ENCODE results near the gene DNAH14.
"Not testable (repeated sequence)": the region's sequence is repeated elsewhere in the genome, so short reads cannot be mapped to it uniquely, and the experiment has no call there.

DNAH14 gene

GRCh38 chr1:225360119-225360518 lies 430.6 kb downstream of the DNAH14 start:
- no peak for DNase-seq

DNA sequence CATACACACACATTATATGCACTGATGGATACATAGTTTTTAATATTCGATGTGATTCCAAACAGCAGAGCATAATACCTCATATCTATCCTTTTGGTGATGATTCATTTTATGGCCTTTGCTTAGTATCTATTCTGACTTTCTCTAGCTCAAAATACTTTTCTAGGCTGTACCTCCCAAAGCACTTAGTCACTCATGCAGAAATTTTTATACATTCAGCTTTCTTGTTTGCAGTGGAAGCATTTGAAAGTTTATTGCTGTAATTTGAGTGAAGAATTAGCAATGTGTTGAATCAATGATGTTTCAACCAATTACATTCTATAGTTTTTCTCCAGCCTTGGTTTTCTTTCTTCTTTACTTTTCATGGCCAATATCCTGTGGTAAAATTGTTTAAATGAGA lies 431.7 kb downstream of the DNAH14 start:
- DNase-seq, result no peak

DNA sequence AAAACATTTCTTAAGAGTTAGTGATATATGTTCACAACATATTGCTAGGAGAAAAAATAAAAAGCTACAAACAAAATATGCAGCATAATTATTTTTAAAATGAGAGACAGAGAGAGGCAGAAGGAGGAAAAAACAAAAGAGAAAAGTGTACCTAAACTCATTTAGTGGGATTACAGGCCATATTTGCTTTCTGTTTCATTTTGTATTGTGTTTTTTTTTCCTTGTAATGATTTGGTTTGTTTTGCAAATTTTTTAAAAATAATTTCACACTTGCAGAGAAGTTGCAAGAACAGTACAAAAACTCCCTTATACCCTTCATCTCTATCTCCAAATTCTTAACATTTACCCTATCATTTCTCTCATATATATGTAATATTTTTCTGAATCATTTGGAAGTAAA lies 433.3 kb downstream of the DNAH14 start:
- DNase-seq, result no peak

DNA sequence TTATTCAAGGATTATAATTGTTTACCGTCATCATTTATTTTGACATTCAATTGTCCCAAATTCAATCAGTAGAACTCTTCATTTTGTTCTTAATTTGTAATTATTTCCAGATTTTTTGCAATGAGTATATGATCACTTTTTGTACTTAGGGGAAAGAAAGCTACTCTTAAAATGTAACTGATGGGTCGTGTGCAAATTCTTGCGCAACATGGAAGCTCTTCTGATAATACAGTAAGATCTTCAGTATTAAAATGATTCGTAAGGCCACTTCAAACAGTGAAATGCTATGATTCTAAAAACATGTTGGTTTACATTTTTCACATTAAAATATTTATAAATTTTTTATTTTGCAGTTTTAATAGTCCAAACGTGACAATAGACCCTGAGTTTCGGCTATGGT lies 435.0 kb downstream of the DNAH14 start:
- DNase-seq, result no peak

DNA sequence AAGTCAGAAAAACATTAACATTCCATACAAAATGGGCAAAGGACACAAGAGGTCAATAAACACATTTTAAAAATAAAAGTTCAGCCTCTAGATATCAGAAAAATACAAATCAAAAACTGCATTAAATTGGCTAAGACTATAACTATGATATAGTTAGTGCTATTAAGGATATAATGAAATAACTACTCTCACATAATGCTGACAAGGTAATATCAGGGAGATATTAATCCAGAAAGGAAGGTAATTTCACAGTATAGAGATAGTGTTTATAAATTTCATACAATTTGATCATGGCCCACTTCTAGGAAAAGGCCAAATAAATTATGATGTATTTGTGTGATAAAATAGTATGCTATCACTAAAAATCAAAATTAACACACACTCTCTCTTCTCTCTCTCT lies 436.5 kb downstream of the DNAH14 start:
- DNase-seq, result no peak

- DNase-seq, result no peak
These were observed 437.1 kb downstream of the DNAH14 start for GRCh38 chr1:225366552-225366951.

- no peak for DNase-seq
These were observed 438.6 kb downstream of the DNAH14 start for GRCh38 chr1:225368036-225368552.

DNA sequence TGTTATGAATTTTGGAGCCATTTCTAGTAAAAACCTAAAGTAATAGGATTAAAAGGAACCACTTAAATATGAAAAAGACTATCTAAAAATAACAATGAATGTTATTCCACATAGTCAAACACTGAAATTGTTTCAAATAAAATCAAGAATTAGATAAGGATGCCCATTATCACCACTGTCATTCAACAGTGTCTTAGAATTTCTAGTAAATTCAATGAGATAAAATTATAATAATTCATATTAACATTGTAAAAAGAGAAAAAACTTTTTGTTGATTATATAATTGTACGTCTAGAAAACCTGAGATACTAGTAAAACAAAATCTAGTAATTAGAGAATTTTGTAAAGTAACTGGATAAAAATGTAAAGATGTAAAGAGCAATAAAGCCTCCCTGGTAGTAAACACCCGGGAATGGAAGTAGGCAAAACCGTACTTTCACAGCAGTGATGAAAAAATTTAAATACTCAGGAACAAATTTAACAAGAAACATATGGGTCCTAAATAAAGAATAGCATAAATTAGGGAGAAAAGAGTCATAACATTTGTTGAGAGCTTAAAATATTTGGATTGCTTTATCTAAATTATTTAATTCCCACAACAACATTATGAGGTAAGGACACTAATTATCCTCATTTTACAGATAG lies 442.0 kb downstream of the DNAH14 start:
- DNase-seq, result no peak

- DNase-seq, result no peak
These were observed 443.7 kb downstream of the DNAH14 start for GRCh38 chr1:225373155-225373554.

GRCh38 chr1:225374996-225375395 lies 445.5 kb downstream of the DNAH14 start:
- DNase-seq, result no peak

- no peak for DNase-seq
These were observed 449.4 kb downstream of the DNAH14 start for GRCh38 chr1:225378880-225379279.

DNA sequence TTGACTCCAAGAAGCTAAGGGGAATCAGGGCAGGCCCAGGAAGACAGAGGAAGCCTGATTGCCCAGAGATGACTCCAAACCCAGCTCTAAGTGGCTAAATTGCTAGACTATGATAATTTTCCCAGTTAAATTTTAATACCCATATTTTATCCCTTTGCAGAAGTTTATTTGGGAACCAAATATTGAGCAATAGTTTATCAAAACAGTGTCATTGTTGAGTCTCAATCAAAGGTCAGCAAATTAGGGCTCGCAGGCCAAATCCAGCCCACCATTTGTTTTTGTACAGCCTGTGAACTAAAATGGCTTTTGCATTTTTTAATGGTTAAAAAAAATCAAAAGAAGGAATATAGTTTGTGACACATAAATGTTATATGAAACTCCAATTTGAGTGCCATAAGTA lies 451.2 kb downstream of the DNAH14 start:
- no peak for DNase-seq

- not testable (repeated sequence) for DNase-seq
These were observed 457.4 kb downstream of the DNAH14 start for GRCh38 chr1:225386860-225387259.

DNA sequence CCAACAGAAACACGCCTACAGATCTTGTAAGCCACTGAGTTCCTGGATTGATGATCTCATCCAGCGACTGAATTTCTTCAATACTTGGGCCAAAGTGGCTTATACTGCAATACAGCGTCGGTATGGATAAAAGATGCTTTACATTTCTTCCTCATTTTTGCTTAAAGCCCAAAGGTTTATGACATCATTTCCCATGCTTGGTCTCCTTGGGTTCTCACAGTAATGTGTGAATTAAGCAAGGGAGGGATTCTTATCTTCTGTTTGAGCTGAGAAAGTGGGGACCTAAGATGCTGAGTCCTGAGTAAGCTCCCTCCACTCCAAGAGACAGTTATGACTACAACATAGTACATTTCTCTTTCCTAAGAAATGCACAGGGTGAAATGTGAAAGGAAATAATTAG lies 458.9 kb downstream of the DNAH14 start:
- DNase-seq, result no peak

GRCh38 chr1:225389843-225390242 lies 460.4 kb downstream of the DNAH14 start:
- DNase-seq, result no peak

GRCh38 chr1:225396357-225396756 lies 466.9 kb downstream of the DNAH14 start:
- DNase-seq, result no peak

GRCh38 chr1:225400968-225401367 lies 471.5 kb downstream of the DNAH14 start:
- DNase-seq, result no peak

DNA sequence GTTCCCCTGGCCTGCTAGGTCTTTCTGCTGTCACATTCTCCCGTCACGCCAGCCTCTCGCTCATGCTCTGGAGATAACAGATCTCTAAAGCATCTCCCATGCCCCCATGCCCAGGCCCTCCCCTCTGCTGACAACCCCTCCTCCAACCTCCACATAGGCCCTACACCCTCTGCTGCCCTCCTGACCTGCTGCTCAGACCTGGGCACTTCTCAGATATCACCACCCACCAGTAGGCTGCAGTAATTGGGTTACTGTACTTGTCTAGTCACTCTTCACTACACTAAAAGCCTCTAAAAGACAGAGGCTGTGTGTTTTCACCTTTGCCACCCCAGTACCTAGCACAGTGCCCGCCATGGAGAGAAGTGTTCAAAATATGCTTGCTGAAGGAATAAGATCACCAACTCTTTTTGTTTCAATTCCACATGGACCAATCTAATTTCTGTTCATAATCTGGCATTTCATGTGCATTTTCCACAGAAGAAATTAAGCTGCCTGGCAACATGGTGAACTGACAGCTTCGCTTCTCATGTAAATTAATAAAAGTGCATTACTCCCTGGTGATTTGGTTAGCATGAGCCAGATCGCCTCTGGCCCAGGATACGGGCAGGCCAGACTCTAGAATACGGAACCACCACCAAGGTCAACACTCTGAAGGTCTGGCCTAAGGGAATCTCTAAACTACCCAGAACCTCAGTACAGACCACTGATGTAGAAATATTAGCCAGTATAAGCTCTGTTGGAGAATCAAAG lies 477.7 kb downstream of the DNAH14 start:
- DNase-seq, result no peak

DNA sequence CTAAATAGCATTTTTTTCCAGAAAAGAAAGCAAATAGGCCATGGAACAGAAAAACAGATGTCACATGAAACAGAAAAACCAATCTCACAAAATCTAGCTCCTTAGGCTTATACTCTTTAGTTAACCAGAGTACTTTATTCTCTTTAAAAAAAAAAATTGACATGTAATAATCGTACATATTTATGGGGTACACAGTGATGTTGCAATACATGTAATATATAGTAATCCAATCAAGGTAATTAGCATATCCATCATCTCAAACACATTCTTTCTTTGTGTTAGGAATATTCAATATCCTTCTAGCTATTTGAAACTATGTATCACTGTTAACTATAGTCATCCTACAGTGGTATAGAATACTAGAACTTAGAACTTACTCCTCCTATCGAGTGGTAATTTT lies 478.3 kb downstream of the DNAH14 start:
- DNase-seq, result no peak

GRCh38 chr1:225408249-225408648 lies 478.8 kb downstream of the DNAH14 start:
- no peak for DNase-seq

GRCh38 chr1:225409051-225409450 lies 479.6 kb downstream of the DNAH14 start:
- no peak for DNase-seq

DNA sequence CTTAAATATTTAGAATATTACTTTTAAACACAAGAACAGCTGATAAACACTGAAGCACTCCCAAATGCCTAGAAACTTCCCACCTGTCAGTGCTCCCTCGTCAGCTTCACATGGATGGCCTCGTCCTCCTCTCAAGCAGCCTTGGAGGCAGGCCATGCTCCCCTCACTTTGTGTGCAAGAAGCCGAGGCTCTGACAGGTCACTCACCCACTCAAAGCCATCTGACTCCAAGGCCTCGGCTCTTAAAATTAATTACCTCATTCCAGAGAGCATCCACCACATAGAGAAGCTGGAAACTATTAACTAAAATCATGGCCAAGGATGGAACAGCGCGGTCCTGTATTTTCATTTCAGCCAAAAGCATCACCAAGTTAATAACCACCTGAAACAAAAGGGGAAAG lies 480.6 kb downstream of the DNAH14 start:
- DNase-seq, result peak; percentile 13

DNA sequence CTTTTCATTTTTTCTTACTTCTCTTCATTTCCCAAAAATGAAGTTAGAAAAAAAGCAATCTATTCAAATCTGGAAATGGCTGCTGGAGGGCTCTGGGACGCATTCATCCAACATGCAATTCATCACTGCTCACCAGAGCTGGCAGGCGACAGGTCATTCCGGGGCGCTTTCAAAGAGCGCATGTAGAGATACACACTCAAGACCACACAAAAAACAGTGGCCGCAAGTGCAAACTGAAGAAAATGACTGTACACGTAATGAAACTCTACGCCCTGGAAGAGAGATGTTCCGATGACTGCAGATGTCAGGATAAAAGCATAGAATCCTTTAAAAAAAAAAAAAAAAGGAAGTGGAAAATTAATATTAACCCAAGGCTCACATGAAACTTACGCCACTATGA lies 482.8 kb downstream of the DNAH14 start:
- no peak for DNase-seq

DNA sequence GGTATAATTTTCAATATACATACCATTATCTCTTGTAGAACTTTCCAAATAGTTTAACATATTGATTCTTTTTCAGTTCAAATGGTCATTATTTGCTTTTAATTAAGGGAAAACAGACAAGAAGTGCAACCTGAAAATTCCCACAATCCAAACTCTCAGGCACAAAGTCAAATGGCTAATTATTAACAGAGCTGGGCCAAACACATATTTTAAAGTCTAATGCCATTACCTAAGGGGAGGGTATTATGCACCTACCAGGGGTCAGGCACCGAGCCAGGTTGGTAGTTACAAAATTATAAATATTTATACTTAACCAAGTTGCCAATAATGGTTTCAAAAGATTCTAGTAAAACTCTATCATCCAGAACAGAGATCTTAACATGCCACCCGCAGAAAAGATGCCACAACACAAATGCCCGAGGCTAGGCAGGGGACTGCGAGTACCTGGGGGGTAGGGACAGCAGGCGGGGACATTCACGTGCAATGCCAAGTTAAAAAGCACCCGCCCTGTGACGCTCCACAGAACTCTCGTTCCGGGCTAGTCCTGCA lies 483.4 kb downstream of the DNAH14 start:
- DNase-seq, result no peak
